ENCODE results near the gene LRRC57. TPM values are rescaled to one million over a fixed set of nuclear protein-coding genes. Genes with fewer than 3 reads are reported as not detected.
"Not testable (repeated sequence)": the region's sequence is repeated elsewhere in the genome, so short reads cannot be mapped to it uniquely, and the experiment has no call there.

The LRRC57 gene
- 6.3 and 14.2 TPM in 2 replicates for total RNA-seq (2014; rRNA removed; shearing (Covaris generic))

DNA sequence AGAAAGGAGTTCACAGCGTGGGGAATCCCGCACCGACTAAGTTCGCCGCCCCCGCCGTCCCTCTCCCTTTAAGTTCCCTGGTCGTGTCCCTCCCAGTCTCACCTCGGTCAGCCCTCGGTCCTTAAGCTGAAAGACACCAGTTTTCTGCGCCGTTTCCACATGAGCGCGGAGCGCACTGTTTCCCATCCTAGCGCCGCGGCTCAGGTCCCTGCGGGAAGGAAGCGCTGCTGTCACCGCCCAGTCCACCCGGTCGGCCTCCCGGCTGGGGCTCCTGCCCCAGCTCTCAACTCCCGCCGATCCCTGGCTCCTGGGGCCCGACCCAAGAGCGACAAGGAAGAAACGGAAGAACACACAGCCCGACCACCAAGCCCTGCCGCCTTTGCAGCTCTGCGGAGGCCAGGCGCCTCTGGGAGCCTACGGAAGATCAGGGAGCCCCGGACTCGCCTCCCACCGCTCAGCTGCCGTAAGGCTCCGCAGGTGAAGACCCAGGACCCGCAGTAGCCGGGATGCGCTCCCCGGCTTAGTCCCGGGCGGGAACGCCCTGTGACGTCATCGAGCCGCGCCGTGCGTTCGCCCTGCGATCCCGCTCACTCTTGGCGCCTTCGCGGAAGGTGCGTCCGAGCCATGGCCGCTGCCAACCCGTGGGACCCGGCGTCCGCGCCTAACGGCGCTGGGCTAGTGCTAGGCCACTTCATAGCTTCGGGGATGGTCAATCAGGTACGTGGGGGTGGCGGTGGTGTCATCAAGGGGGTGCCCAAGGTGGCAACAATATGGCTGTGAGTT lies at the start of gene LRRC57, which contains the start of gene HAUS2:
LRRC57 (minus strand) TSS at position 545 of the 783 bp plus-strand sequence; CDS start at position 186, 359 bp downstream.
HAUS2 (plus strand) TSS at position 590 of the 783 bp plus-strand sequence; CDS start at position 625, 35 bp downstream.
- DNase-seq (ENCODE audit: low spot score): peak; percentile 75

DNA sequence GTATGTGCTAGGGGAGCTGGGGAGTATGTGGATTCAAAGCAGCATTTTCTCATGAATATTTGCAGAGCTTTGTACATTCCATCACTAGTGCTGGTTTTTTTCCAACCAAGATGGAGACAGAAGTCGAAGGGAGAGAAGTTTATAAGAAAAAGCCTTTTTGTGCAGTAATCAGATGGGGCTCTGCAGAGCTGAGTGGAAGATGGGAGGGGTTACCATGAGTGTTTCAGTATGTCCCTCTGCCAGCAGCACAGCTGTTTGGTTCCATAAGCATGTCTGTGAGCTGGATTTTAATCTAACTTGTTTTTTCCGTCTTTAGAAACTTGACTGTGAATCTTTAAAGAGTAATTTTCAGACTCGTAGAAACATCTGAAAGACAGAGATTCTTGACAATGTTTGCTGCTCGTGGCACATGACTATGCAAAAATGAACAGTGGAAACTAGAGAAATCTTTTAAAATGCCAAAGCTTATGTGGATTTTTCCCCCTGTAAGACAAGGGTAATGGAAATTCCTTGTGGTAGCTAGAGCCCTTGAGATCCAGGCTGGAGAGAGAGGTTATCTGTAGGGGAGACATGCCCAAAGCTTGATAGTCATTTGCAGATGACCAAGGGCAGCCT lies 47.1 kb upstream of the LRRC57 start:
- DNase-seq (ENCODE audit: low spot score): no peak

DNA sequence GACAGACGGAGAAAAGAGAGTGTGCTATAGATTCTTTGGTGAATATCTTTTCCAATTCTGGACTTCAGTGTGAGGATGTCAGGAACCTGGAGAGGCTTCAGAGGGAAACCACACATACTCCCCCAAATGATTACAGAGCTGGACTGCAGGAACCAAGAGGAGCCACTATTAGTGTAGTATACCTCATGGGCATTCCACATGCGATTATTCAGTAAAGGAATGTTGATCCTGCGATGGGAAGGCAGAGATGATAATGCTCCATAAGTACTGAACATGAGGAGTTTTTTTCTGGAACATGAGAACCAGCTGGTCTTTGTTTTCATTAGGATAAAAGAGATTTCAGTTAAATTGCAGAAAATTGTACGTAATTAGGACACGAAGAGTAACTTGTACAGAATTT lies 45.5 kb upstream of the LRRC57 start:
- no peak for DNase-seq (ENCODE audit: low spot score)

DNA sequence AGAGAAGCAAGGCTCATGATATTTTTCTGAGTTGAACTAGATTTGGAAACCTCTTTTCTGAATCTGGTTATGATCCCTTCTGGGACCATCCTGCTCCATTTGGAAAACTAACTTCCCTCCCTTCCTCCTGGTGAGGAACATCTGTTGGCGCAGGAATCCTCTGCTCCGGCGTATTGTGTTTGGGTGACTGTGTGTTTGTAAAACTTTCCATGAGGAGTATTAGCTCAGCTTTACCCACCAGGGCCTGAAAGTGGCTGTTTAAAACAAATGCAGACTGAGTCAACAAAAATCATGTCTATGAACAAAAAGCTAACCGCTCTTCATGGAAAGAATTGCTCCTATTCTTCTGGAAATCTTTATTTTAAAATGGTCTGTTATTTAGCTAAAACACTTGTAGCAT lies 44.5 kb upstream of the LRRC57 start:
- no peak for DNase-seq (ENCODE audit: low spot score)

DNA sequence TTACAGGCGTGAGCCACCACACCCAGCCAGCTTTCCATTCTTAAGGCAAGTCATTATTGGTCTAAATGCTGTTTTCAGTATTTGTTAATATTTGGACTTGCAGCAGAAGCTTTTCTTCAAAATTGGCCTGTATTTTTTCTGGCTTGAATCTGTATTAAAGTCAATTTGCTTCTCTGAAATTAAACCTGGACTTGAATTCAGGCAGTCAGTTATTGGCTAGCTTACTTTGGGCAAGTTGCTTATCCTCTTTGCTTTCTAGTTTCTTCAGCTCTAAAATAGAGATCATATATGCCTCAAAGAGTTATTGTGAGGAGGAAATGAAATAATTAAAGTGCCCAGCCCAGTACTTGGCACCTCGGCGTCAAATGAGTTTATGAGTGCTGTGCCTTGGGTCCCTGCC lies 44.1 kb upstream of the LRRC57 start:
- no peak for DNase-seq (ENCODE audit: low spot score)

DNA sequence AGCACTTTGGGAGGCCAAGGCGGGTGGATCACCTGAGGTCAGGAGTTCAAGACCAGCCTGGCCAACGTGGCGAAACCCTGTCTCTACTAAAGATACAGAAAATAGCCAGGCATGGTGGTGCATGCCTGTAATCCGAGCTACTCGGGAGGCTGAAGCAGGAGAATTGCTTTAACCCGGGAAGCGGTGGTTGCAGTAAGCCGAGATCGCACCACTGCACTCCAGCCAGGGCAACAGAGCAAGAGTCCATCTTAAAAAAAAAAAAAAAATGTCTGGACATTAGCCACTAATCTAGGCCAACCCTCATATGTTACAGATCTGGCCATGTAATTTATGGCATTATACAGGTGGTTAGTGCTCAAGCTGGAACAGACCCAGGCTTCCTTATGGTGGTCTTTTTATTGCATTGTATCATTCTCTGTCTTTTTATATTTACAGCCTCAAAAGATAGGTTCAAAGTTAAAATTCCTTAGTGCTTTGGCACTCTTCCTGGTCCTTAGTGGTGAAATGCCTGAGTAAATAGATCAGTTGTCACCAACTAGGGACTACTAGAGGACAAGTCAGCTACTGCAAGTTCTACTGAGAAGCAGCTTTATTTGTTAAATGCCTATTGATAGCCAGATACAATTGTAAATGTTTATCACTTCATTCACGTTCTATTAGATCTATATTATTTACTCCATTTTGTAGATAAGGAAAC lies 42.8 kb upstream of the LRRC57 start:
- DNase-seq (ENCODE audit: low spot score): peak; percentile 51

DNA sequence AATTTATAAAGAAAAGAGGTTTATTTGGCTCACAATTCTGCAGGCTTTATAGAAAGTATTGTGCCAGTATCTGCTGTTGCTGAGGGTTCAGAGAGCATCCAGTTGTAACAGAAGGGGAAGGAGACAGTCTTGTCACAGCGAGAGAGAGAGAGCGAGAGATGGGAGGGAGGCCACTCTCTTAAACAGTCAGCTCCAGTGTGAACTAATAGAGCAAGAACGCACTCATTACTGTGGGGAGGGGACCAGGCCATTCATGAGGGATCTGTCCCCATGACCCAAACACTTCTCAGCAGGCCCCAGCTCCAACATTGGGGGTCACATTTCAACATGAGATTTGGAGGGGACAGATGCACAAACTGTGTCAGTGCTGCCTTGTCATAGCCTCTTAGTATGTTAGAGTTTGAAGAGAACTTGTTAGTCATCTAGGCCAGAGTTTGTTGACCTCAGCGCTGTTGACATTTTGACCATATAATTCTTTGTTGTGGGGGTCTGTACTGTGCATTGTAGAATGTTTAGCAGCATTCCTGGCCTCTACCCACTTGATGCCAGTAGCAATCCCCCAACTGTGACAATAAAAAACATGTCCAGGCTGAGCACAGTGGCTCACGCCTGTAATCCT lies 42.1 kb upstream of the LRRC57 start:
- DNase-seq (ENCODE audit: low spot score): no peak

DNA sequence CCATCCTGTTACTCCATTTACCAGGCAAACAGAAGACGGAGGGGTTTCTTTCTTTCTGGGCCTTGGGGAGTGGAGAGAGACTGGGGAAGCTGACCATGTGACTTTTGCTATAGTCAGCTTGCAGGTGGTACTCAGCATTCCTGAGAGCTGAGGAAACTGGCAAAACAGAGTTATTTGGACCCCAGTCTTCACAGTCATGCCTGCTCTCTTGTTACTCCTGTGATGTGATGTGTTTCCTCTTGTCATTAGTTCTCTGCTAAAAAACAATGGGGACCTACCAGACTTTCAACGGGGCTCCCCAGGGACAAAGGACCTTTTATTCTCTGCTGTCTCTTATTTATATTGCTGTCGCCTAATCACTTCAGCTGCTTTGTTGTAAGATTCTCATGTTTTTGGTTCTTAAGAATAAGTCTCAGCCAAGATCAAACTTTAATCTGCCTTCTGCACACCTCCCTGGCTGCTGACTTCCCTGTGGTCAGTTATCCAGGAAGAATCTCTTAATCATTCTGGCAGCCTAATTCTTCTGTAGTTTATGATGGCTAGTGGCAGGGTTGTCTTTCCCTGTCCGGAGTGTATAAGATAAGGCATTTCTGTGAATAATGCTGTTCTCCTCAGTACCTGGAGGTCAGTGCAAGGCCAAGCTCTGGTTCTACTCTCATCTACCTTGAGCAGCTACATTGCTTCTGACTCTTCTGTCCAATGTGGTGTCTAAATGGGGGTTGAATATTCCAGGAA lies 35.6 kb upstream of the LRRC57 start:
- no peak for DNase-seq (ENCODE audit: low spot score)

DNA sequence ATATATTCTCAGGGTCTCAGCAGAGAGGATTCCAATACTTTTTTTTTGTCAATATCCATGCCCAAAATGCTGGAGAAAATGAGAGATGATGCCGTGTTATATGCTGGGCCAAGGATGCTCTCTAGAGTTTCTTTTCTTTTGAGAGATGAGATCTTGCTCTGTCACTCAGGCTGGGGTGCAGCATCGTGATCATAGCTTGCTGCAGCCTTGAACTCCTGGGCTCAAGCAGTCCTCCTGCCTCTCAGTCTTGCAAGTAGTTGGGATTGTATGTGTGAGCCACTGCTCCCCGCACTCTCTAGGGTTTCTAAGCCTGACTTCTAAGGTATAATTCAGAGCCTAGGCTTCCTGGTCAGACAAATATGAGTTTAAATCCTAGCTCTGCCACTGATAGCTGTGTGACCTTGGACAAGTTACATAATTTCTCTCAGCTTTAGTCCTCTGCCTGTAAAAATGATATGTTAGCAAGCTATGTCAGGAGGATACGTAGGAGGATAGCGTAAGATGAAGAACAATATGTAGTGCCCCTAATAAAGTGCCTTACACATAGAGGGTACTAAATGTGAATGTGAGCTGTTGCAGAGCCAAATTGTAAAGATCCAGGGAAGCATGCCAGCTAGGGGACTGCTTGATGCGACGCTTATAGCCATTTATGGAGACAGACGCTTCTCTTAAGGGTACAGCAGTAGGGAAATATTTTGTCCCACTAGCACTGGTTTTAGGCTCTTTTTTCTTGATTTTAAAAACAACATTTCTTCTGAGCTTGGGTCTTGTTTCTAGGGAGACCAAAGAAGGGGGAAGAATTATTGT lies 34.2 kb upstream of the LRRC57 start:
- DNase-seq (ENCODE audit: low spot score): no peak

DNA sequence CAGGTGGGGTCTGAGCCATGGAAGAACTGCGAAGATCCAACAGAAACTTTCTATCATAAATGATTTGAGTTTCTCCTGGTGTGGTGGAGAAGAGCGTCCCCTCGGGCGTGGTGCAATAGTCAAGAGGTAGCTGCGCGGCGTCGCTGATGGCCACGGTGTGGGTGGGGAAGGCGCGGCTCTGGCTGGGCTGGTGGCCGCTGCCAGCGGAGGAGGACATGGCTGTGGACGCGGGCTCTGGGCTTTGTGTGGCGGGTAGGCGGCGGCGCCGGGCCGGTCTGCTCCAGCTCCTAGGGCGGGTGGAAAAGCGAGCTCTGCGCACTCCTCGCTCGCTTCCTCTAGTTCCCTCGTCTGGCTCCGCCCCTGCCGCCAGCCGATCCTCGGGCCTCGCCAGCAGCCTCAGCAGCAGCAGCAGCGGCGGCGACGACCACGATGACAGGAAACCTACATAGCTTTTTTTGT lies 32.7 kb upstream of the LRRC57 start:
- DNase-seq (ENCODE audit: low spot score): peak; percentile 24

DNA sequence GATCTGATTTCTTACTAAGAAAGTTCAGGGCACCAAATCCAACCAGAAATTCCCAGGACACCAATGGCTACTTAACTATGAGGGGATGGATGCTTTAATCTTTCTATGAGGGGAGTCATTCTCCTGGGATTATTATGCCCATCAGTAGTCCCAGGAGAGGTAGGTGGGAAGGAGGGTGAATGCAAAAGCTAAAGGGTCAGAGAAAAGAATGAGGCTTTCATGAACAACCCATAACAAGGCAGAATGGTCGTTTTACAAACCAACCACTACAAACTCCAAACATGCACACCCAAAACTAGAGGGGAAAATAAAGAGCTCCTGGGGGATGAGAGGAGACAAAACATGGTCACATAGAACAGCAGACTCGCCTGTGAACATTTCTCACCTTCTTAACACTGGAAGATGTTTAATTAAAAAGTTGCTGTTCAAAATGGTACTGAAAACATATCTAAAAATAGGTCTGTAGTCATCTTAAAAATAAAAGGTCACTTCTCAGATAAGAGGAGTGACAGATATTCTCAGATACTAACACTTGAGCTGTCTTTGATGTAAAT lies 30.5 kb upstream of the LRRC57 start:
- DNase-seq (ENCODE audit: low spot score): no peak

DNA sequence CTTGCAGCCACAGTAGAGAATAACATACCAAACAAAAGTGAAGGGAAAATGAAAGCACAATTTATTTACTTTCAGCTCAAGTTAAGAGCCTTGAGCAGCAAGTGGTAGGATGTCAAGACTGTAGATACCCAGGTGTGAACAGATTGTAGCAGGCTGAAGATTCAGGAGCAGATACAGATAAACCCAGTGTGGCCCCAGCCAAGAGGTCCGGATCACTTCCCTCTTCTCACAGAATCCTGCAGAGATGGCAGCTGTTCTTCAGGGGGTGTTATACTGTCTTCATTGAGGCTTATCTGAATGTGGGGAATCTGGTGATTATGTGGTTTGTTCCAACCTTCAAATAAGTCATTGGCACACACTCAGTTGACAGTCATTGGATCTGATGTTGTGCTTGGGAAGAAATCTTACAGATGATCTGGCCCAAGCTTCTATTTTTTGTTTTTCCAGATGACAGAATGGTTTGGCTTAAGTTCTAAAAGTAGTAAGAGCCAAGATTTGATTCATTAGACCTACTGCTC lies 29.0 kb upstream of the LRRC57 start:
- DNase-seq (ENCODE audit: low spot score): peak; percentile 18

DNA sequence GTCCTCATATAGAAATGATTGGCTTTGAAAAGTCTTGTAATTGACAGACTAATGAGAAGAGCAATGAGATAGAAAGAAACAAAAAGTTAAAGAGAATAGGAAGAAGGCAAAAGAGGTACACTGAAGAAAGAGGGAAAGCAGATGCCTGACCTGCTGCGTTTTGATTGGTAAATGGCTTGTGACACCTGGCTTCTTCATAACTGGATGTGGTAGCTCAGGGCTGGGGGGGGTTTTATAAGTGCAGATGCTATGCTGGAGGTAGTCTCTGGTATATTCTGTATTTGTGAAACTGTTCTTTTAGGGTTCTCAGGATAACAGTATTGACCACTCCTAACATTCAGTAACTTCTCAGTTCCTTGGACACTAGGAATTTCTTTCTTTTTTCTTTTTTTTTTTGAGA lies 28.2 kb upstream of the LRRC57 start:
- no peak for DNase-seq (ENCODE audit: low spot score)

DNA sequence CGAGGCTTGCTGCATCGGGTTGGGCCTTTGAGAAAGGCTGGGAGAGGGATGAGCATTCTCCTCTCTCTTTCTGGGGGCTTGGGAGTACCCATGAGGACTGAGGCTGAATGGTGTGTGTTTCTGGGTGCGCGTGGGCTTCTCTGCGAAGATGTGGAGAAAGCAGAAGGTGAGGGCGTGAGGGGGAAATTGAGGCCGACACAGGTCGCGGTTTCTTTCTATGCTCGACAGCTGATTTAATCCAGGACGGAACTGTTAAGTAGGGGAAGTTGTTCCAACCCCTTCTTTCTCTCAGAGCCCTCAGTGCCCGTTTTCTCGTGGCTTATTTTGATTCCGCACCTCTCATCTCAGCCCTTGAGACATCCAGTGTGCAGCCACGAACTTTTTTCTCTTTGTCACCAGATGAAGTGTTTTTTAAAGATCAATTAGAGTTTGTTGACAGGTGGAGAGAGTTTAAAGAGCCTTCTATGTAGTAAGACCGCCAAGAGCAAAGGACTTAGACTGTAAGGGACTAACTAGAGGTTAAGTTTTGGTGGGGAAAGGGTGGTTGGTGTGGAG lies 27.5 kb upstream of the LRRC57 start:
- no peak for DNase-seq (ENCODE audit: low spot score)

DNA sequence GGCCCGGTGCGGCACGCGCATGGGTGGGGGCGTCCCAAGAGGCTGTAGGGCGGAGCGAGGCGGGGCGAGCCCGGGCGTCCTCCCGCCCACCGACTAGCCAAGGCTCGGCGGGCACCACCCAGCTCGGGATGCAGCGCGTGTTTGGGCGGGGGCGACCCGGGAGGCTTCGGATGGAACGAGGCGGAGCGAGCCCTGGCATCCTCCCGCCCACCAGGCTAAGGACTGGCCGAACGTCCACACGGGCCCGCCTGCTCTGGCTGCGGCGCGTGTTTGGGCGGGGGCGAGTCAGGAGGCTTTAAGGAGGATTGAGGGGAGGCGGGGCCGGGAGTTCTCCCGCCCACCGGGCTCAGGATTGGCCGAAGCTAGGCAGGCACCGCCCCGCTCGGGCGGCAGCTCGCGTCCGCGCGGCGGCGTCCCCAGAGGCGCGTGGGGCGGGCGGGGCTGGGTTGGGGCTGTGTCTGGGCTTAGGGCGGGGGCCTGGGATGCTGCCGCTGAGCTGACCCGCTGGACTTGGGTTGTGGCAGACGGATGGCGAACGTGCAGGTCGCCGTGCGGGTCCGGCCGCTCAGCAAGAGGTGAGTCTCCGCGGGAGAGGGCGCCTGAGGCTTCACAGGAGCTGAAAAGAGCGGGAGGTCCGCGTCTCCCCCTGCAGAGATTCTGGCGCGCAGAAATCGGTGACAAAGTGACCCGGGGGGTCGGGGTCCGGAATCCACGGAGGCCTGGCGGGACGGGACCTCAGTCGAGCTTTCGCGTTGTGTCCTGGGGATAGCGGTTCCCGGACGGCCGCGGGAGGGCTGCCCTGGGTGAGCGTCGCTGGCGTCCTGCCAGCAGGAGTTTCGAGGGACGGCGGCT lies 26.8 kb upstream of the LRRC57 start, which contains the start of gene STARD9:
STARD9 (plus strand) TSS at position 419 of the 852 bp plus-strand sequence; CDS start at position 529, 110 bp downstream.
- peak; percentile 97 for DNase-seq (ENCODE audit: low spot score)

DNA sequence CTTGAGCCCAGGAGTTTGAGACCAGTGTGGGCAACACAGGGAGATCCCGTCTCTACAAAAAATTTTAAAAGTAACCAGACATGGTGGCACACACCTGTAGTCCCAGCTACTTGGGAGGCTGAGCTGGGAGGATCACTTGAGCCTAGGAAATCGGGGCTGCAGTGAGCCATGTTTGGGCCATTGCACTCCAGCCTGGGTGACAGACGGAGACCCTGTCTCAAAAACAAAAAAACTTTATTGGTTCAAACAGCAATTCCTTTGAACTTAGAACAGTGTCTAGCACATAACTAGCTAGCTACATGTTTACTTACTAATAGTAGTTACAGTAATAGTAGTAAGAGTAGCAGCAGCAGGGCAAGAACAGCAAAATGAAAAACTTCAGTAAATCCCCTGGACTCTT lies 10.1 kb upstream of the LRRC57 start:
- DNase-seq (ENCODE audit: low spot score): no peak

DNA sequence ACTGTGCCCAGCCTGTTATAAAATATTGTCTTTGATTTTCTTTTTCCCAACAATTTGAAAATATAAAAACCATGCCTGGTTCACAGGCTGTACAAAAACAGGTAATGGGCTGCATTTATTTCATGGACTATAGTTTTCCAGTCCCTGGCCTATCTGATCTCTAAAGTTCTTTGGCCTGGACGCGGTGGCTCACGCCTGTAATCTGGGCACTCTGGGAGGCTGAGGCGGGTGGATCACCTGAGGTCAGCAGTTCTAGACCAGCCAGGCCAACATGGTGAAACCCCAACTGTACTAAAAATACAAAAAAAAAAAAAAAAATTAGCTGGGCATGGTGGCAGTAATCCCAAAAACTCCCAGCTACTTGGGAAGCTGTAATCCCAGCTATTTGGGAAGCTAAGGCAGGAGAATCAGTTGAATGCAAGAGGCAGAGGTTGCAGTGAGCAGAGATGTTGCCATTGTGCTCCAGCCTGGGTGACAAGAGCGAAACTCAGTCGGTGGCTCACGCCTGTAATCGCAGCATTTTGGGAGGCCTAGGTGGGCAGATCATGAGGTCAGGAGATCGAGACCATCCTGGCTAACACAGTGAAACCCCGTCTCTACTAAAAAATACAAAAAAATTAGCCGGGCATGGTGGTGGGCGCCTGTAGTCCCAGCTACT lies 8.1 kb upstream of the LRRC57 start:
- not testable (repeated sequence) for DNase-seq (ENCODE audit: low spot score)

DNA sequence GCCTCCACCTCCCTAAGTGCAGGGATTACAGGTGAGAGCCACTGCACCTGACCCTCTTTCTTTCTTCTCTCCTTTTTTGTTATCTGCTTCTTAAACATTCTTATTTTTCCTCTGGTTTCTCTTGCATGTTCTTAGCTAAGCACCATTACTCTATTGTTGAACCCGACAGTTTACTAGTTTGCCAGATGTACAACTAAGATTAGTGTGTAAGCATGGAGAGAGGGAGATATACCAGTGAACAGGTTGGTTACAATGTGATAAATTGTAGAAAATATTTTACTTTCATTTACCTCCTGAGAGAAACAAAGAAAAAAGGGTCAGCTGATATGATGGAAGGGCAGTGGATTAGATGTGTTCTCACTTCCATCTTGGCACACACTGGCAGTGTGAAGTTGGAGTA lies 5.0 kb upstream of the LRRC57 start:
- DNase-seq (ENCODE audit: low spot score): no peak
